ENCODE measurements around the gene PODN.

PODN gene

DNA sequence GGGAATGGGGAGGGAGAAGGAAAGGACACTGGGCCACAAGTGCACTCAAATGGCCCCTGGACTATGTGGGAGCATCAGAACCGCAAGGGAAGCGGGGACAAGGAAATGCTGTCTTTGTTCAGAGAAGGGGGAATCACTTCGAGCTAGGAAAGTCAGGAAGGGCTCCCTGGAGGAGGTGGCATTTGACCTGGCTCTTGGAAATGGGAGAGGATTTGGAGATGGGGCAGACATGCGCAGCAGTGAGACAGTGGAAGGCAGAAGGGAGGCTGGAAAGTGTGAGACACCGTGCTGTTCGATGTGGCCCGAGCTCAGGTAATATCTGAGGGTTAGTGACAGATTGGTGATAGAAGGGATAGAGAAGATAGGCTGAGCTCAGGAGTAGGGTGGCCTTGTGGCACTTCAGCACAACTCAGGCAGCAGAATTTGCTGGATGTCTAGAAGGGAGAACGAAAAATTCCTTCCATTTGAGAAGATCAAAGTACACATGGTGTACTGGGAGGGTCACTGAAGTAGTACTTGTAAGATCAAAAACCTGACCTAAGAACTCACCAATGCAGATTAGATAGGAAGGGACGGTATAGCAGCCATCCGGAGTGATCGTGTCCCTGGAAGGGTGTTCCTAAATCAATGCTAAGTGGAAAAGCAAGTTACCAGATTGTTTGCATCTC, 55.1 kb downstream of the PODN start:
- no peak for DNase-seq

DNA sequence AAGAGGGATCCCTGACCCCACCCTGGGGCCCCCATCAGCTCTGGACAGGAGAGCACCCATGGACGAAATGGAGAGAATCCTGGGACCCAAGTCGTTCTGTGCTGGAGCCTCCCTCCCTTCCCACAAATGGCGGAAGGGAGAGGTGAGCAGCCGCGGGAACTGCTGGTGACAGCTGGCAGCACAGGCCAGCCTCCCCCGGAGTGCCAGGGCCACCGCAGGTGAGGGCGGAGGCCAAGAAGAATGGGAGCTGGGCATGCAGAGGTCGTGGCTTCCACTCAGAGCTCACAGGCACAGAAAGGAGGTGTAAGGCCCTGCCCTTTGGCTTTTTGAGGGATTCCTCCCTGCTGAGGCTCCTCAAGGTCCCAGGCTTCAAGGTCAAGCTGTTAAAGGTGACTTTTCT, 55.8 kb downstream of the PODN start:
- DNase-seq: no peak

DNA sequence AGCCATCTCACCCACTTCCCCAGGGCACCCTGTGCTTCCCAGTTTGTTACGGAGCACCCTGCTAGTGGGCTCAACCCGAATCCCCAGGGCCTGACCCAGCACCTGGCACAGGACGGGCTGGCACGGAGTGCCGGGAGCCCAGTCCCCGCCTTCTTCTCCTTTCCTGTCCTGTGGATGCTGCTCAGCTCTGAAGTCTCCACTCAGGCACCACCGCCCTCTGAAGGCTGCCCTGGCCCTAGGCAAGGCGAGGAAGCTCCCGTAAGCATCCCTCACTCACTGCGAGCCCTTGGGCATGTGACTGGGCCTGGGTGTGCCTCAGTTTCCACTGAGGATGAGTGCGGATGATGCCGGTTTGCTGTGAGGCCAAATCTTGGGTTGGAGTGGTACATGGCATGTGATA, 58.6 kb downstream of the PODN start:
- DNase-seq: no peak

DNA sequence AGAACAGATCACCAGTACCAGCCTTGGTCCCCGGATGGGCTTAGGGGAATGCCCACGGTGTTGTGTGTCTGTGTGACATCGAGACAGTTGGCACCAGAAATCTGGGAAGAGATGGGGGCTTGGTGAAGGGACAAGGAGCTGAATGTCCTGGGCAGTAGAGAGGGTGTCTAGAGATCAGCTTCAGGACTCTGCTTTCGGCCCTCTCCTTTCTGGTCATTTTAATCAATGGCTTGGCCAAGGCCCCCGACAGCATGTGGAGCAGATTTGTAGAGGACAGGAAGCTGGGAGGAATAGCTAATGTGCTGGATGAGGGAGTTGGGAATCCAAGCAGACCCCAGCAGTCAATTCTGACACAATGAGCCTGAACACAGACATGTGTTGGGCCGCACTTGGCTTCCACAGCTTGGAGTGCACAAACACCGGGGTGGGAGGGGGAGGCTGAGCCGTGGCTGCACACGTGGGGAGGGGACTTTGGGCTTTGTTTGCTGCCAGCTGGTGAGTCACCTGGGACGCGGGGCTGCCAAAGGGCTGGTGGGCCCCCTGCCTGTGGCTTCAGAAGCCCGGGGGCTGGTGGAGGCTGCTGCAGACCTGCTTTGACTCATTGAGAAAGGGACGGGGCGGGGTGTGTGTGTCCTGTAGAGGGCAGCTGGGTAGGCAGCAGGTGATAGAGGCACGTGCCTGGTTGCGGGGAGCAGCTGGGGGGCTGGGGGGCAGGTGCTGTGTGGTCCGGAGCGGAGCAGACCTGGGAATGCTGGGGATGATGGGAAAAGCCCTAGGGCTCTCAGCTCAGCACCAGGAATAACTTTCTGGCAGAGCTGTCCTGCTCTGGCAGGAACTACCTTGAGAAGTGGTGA, 59.5 kb downstream of the PODN start:
- DNase-seq: peak; percentile 58

DNA sequence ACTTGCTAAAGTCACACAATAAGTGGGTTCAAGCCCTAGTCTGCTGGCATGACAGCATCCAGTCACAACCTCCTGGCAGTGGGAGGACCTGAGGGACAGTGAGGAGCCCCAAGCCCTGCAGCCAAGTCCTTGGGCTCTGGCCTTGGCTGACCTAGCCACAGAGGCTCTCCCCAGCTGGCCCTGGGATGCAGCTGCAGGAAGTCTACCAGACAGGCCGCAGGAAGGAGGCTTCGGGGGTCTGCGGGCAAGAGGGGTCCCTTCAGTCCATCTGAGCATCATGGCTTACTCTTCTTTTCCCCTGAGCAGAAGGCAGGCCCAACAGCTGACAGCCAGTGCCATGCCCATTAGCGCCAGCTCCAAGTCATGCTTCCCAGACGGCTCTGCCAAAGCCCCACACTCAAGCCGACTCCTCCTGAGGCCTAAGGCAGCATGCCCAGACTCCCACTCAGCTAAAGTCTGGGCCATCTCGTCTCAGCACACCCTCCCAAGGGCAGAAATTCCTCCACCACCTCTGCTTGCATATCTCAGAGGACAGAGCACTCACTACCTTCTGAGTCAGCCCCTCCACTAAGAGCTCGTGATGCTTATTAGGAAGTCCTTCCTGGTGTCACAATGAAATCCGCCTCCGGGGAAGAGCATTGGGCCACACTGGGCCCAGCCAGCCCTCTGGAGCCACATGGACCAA, 60.3 kb downstream of the PODN start:
- peak; percentile 47 for DNase-seq

DNA sequence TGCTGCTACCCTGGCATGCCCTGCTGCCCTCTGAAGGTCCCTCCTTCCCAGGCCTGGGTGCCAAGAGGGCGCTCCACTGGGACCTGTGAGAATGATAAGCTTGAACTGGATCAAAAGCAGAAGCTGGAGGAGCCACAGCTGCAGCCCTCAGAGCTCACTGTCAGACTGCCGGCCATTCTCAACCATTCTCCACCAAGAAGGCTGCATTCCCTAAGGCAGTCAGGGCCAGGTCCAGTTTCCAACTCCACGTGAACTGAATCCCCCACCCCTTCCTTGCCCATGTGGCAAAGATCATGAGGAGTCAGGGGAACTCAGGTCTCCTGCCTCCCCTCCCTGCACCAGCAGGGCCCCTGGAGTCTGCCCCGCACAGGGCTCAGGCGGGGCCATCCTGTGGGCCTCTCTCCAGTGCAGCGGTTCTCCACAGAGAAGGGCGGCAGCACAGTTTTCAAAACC, 61.0 kb downstream of the PODN start:
- no peak for DNase-seq

DNA sequence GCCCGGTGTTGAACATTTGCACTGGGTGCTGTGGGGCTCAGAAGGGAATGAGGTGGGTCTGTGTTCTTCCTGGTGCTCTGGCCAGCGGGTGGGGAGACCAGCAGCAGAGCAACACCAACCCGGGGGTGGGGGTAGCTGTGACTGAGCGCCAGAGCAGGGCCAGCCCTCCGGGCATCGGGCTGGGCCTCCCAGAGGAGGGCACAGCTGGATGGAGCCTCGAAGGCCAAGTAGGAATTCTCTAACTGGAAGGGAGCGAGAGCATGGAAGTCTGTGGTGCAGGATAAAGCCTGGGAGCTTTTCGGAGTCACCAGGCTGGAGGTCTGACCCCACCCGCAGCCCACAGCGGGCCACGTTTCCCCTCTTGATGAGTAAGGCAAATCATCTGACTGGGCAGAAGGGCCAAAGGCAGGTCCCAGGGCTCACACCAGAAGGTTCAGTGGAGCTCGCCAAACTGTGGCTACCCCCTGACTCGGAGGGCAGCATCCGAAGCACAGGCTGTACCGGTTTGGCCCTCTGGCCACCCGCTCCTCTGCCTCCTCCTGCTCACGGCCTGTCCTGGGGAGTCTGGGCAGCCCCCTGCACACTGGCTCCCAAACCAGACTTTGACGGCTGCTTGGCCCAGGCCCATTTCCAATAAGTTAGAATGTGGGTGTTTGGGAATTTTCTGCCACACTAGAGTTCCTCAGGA, 61.6 kb downstream of the PODN start:
- DNase-seq: peak; percentile 61

DNA sequence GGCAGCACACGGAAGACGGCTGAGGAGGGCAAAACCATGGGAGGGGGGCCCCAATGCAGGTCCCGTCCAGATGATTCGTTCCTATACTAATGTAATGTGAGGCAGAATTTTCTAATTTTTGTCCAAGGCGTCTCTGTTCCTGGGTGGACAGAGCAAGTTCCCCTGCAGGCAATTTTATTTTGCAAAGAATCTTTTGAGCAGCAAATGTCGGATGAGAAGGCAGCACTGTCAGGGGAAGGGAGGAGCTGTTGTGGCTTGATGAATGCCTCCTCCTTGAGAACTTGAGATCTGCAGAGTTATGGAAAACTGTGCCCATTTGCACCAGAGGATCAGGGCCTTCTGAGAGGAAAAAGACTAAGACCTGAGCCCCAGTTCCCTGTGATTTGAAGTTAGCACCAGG, 63.1 kb downstream of the PODN start:
- DNase-seq: no peak

DNA sequence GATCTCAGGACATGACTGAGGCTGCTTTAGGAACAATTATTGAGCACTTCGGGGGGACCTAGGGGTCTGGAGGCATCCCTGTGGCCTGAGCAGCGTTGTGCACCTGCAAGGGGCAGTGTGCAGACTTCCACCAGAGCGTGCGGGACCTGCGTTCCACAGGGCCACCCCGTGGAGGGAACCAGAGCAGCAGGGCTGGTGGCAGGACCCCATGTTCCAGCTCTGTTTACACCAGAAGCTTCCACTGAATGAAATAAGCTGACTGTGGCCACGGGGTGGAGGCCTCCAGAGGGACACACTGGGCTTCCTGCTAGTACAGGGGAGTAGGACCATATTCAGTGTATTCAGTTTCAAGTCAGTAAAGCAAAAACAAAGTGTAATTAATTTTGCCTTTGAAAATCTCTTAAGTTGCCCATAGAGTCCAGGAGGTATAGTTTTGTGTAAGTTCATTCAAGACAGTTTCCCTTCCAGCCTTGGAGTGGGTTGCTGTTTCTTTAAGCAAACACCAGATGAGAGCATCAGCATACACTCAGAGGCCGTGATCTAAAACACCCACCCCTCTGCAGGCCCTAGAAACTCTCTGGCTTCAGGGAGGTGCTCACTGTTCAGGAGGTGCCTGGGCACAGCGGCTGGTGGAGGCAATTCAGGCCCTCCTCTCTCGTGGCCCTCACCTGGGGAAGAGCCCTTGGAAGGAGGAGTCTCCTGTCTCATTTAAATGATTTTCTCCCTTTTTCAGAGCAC, 63.8 kb downstream of the PODN start:
- no peak for DNase-seq

DNA sequence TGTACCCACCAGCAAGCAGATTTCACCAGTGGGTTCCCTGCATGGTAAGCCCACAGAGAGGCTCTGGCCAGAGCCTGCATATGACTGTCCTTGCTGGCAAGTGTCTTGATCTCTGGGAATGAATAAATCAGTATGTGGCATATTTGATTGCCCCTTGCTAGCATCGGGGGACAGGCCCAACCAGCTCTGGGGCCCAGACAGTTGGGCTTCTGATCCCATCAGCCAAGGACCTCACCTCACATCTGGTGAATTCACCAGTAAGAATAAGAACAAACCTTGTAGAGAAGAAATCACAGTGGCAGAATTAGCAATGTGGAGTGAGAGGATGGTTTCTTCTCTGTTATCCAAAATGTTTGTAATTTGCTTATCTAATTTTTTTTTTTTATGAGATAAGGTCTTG, 64.5 kb downstream of the PODN start:
- no peak for DNase-seq

DNA sequence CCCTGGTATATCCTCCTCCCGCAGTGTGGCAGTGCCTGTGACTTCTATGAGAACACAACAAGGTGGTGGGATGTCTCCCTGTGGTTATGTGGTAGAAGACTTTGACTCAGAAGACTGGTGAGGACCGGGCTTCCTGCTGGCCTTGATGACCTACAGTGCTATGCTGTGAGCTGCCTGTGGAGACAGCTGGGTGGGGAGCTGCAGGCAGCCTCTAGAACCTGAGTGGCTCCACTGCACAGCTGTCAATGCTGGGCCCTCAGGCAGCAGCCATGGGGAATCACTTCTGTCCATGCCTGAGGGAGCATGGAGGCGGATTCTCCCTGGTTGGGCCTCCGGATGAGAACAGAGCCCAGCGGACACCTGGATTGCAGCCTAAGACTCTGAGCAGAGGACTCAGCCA, 65.5 kb downstream of the PODN start:
- DNase-seq: no peak

DNA sequence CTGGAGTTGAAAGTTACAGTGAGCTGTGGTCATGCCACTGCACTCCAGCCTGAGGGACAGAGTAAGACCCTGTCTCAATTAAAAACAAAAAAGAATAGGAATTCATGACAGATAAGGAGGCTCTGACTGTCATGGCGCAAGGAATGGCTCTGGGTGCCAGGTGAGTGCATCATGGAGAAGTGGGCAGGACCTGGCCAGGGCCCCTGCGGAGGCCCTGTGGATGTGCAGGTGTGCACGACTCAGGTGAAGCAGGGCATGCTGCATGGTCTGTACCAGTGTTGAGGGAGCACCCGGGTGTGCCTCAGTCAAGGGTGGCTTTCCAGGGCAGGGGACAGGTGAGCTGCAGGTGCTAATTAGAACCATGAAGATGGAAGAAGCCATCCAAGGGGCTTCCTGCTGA, 66.4 kb downstream of the PODN start:
- no peak for DNase-seq

DNA sequence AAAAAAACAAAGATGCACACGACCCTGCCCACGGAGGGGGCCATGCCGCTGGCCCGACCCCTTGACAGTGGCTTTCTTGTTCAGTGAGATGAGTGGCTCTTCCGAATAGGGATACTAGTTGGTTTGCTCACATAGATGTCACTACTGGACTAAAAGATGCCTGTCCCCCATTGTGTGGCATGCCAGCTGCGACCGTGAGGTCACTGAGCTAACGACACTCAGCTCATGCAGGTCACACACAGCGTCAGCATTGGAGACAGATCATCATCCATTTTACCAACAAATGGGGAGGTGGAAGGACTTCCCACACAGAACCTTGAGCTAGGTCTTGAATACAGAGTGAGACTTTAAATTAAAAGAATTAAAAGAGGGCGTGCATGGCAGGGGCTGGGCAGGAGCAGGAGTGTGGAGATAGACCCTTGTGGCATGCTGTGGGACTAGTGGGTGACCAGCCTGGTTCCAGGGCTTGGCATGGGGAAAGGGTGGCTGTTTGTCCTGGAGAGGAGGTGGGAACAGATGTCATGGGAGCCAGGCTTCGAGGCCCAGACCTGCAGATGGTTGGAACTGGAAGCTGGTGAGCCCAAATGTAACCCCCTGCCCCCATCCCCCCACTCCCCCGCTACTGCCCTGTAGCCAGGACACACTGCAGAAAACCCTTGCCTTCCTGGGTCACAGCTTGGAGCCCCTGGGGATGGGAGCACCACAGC, 68.0 kb downstream of the PODN start:
- DNase-seq: no peak

DNA sequence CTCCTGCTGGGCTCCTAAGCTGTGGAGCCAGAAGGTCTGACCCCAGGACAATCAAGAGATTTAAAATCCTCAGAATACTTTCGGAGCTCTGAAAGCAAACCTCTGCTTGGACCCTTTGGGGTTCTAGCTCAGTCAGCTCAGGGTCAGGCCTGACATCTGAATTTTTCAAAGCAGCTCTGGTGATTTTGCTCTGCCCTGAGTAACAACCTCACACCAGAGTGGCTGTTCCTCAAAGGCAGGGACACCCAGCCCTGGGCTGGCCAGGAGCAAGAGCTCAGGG, 68.5 kb downstream of the PODN start:
- no peak for DNase-seq

DNA sequence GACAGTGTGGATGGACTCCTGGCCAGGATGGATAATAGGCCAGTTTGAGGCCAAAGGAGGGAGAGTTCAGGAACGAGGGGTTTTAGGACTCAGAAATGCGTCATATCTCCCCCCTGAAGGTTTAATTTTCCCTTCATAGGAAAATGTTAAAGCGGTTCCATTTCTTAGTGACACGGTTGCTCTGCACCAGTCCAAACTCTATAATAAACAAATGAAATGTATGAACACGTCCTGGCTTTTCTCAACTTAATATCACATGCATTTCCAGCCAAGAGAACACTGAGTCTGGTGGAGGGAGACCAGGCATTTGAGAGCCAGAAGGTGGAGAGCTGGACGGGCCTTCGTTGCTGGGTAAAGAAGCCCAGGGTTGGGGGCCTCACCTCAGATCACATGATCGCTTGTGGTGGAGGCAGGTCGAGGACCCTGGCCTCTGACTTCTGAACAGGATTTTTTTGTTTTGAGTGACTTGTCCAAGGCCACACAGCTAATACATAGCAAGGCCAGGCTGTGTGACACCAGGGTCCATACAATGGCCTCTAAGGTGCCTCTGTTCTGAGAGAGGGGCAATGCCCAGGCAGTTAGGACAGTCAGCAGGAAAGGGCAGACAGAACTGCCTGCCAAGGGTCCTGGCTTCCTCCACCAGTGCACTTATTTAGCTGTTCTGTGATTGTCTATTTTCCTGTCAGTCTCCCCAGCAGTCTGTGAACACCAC, 69.0 kb downstream of the PODN start:
- DNase-seq: no peak

DNA sequence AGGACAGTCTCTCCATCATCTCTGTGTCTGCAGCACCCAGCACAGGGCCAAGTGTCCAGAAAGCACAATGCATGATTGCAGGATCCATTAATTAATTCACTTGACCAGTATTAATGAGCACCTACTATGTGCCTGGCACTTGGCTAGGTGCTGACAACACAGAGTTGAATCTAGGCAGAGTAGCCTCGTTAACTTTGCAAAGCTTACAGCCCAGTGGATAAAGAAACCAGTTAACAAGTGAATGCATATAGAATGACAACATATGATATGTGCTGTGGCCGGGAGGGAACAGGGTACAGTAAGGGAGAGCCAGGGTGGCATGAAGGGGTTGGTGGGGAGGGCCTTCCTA, 69.6 kb downstream of the PODN start:
- DNase-seq: no peak

DNA sequence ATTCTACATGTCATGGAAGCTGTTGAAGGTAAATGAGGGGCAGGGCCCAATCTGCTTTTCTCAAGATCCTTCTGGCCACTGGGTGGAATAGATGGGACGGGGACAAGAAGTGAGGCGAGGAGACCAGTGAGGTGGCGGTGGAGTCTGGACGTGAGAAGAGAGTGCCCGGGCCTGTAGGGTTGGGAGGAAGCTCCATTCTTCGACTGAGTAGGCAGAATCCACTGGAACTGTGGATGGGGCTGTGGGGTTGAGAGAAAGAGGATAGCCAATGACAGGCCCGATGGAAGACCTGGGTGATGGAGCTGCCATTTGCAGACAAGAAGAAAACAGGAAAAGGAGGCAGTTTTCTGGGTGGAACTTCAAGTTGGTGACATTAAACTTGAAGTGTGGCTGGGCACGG, 70.2 kb downstream of the PODN start:
- no peak for DNase-seq

DNA sequence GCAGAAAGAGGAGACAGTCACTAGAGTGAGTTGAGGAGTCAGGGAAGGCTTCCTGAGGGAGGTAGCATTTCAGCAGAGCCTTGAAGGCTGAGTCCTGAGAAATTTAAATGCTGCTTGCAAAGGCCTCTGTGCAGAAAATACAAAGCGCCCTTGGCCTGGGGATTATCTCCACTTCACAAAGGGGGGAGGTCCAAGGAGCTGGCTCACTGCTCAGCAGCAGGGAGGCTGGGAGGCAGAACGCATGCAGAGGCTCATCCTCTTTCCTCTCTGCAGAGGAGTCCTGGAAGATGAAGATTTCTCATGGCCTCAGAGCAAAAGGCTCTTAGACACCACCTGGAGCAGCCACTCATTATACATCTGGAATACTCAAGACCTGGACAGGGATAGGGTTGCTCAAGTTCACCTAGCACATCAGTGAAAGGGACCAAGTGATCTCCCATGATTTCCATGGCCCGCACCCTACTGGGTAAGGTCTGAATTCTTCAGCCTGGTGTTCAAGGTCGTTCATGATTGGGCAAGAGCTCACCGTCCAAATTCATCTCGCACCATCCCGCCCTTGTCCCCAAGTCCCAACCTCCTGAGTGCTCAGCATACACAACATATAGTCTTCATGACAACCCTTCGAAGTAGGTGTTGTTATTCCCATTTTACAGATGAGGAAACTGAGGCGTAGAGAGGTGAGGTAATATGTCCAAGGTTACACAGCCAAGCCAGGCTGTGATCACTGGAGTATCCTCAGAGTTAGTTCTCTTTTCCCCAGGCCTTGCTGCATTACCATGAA, 71.4 kb downstream of the PODN start:
- no peak for DNase-seq

DNA sequence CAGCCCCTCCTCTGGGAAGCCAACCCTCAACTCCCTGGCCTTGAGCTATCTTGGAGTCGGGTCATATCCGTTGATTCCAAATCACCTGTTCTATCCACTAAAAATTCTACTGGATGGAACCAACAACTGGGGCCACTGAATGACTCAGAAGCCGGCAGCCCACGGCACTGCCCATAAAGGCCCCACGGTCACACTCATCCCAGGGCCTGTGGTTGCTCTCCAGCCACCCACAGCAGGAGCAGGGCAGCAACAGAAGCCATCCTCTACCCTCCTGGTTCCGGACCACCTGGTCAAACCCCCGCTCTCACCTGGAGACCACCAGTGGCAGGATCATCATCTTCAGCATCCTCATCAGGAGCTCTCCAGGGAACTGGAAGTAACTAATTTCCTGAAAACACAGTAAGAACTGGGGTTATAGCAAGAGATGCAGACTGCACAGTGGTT, 72.1 kb downstream of the PODN start:
- no peak for DNase-seq

All from fibroblast of skin of back (primary cell).